Right lobe of liver (tissue), 6 donors: ENCODE results near the gene HELZ. TPM values are rescaled to one million over a fixed set of nuclear protein-coding genes. Genes with fewer than 3 reads are reported as not detected.
A peak's percentile ranks its signal among the peaks of the same experiment; 100 is the strongest.

Source experiments
- ATAC-seq, 4 donors: fragments of 200-7000 bp; cut with Tn5 transposase; one replicate each; pipeline ENCODE4 v1.9.1; 2020; ENCODE audit warnings: mild to moderate bottlenecking in 4 of 4, moderate library complexity in 4 of 4
- DNase-seq, 3 donors: peaks; one replicate each; pipeline ENCODE4 v3.0.0-alpha.2; 2020
- H3K27ac ChIP-seq, 3 donors: fragments of 200-600 bp; one replicate each; pipeline ENCODE4 v1.8.0; 2022
- H3K27me3 ChIP-seq, 2 donors: fragments of 200-600 bp; one replicate each; pipeline ENCODE4 v1.8.0; 2022
- H3K36me3 ChIP-seq, 4 donors: fragments of 200-600 bp; sonication (generic) in 1 of 4; one replicate each; pipeline versions ENCODE4 v1.5.1 to v1.8.0; 2017 to 2022; ENCODE audit warnings: control low read depth in 1 of 4
- H3K4me1 ChIP-seq, 4 donors: fragments of 200-600 bp; sonication (generic) in 1 of 4; one replicate each; pipeline versions ENCODE4 v1.5.1 to v1.8.0; 2017 to 2022; ENCODE audit warnings: control low read depth in 1 of 4
- H3K4me3 ChIP-seq, 3 donors: fragments of 200-600 bp; one replicate each; pipeline ENCODE4 v1.8.0; 2022
- H3K9me3 ChIP-seq, 4 donors: fragments of 200-600 bp; sonication (generic) in 1 of 4; one replicate each; pipeline versions ENCODE4 v1.5.1 to v1.8.0; 2017 to 2022; ENCODE audit warnings: control low read depth in 1 of 4
- CTCF ChIP-seq, 4 donors: fragments of 200-600 bp in 3 of 4; fragments of 450-650 bp in 1 of 4; IDR thresholded peaks; one replicate each; pipeline versions ENCODE4 v1.5.1 to v1.8.0; 2016 to 2022; ENCODE audit warnings: antibody characterized with exemption in 4 of 4, mild to moderate bottlenecking in 2 of 4
- POLR2A ChIP-seq: fragments of 450-650 bp; IDR thresholded peaks from one replicate; pipeline ENCODE4 v1.6.1; 2017; ENCODE audit warnings: antibody characterized with exemption, mild to moderate bottlenecking
- WGBS: methylation state at CpG from one replicate; pipeline ENCODE4 v1.1.6; 2018; ENCODE audit warnings: low coverage, low lambda C conversion rate; ENCODE audit not compliant: insufficient coverage; ENCODE audit errors: missing lambda C conversion rate; 5-methylcytosine and 5-hydroxymethylcytosine counted together
- intact Hi-C, 2 donors: fragments of 100-400 bp; cut with DNase I; formaldehyde crosslinking; loops; one replicate each; pipeline versions ENCODE4 v1.11.2 to v1.14.1; 2022
- total RNA-seq, 6 experiments: library from RNA; depleted of rRNA in 2 of 6; stranded (reverse); fragments of >200 nt in 2 of 6; fragmentation: NEBNext Ultra II Directional in 3 of 6; extraction: Animal tissue kit (Norgen Biotek cat#: 25700) in 3 of 6; gene quantifications; one replicate each; pipeline versions ENCODE4 v1.1.0 to v1.2.4, GENCODE V29; 2016 to 2023
- donor health status: DM: no; HTN: yes; CAD: no.
- donor health status: DM: no; HTN: no; CAD: no.
- donor health status: DM: no; HTN: no; CAD: no.
- donor health status: DM: no; HTN: yes; CAD: no.
- donor health status: DM: no; HTN: yes; CAD: no.

Gene HELZ
- total RNA-seq, 6 experiments from 2014 or later = 24.2 to 33.6 (median 30.9) TPM

DNA sequence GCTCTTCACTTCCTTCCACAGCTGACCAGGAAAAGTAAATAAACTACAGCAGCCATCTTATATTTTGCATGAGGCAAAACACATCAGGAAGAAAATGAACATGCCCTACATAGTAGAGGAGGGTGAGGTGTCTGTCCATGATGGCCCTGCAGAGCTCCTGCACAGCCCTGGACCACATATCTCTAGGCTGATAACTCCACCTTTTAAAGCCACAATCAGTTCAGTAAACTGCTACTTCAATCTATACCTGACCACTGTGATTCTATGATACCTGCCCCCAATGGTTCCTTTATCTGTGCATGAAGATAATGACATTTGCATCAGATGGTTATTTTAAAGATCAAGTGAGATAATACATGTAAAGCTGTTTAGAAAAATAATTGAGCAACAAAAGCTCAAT, 82.2 kb downstream of the HELZ start:
- TF ChIP-seq POLR2A (no peak), CTCF (IDR thresholded peaks at IDR 0.05) (no peak)
- H3K9me3 ChIP-seq = no peaks in the 10 kb centered on the region
- DNase-seq (no peak), ATAC-seq (no peak)
- H3K27me3 ChIP-seq = no peaks in the 10 kb centered on the region
- no peak overlapping the region for H3K4me3 ChIP-seq
- intact Hi-C loops = no loop called here
- H3K4me1 ChIP-seq = no peaks in the 10 kb centered on the region
- H3K27ac ChIP-seq = no peak overlapping the region
- H3K36me3 ChIP-seq = peaks cover 0 to 34% (median 3%) of the 10 kb centered on the region in 4 donors

GRCh38 chr17:67161573-67161972, 83.4 kb downstream of the HELZ start:
- ATAC-seq = no peak

DNA sequence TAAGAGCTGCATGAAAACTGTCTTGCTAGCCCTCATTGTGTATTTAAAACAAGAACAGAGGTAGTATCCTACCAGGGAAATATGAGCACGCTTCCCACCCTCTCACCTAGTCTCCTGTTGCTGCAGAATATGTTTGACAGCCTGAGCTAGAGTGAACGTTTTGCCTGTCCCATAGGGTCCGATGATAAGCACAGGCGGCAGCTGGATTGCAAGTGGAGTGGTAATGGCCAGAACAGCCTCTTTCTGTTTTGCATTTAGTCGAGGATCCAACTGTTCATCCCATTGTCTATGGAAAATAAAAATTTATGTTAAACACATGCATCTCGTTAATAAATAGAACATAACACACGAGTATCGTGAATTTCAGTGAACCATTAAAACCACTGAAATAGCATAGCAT, 84.2 kb downstream of the HELZ start:
- no peaks in the 10 kb centered on the region for H3K4me1 ChIP-seq
- 94% methylated on average over 8 of the region's 8 CpGs for WGBS

More at GRCh38 chr17:67161573-67161972, 83.4 kb downstream of the HELZ start:
- H3K4me1 ChIP-seq = no peaks in the 10 kb centered on the region
- peaks cover 0 to 24% (median 3%) of the 10 kb centered on the region in 4 donors for H3K36me3 ChIP-seq
- intact Hi-C loops = no loop called here
- H3K4me3 ChIP-seq = no peak overlapping the region
- no peaks in the 10 kb centered on the region for H3K27me3 ChIP-seq
- no peak for DNase-seq
- TF ChIP-seq CTCF (IDR thresholded peaks at IDR 0.05) (no peak), POLR2A (no peak)
- H3K9me3 ChIP-seq = no peaks in the 10 kb centered on the region
- 90% methylated on average over 3 of the region's 3 CpGs for WGBS
- H3K27ac ChIP-seq = no peak overlapping the region

GRCh38 chr17:67157732-67158639, 87.0 kb downstream of the HELZ start:
- H3K4me1 ChIP-seq = no peaks in the 10 kb centered on the region
- peak; percentile 54 to 83 (median 71) for ATAC-seq
- H3K27ac ChIP-seq = no peak overlapping the region
- H3K27me3 ChIP-seq = no peaks in the 10 kb centered on the region
- intact Hi-C loops = no loop called here
- TF ChIP-seq POLR2A (no peak), CTCF (IDR thresholded peaks at IDR 0.05) (peak in 3 of 4 donors; percentile 34 to 48 (median 36))
- H3K9me3 ChIP-seq = no peaks in the 10 kb centered on the region
- peaks cover 0 to 14% (median 1%) of the 10 kb centered on the region in 4 donors for H3K36me3 ChIP-seq
- H3K4me3 ChIP-seq = no peak overlapping the region
- no peak for DNase-seq

More for the DNA sequence above, 84.2 kb downstream of the HELZ start:
- Histone ChIP-seq H3K36me3 (peaks cover 0 to 21% (median 3%) of the 10 kb centered on the region in 4 donors), H3K4me3 (no peak overlapping the region), H3K9me3 (no peaks in the 10 kb centered on the region), H3K27me3 (no peaks in the 10 kb centered on the region), H3K27ac (no peak overlapping the region)
- DNase-seq (no peak), ATAC-seq (no peak)
- intact Hi-C loops = no loop called here
- TF ChIP-seq CTCF (IDR thresholded peaks at IDR 0.05) = no peak
- no peak for TF ChIP-seq POLR2A
